ENCODE measurements around the gene ENPP7.

The ENPP7 gene

GRCh38 chr17:79700592-79700991, 30.2 kb upstream of the ENPP7 start:
- Histone ChIP-seq H3K27me3 (ENCODE audit: low read depth, low read length) (no peaks in the 10 kb centered on the region; the same call in 1 of the 2 replicates), H4K20me1 (ENCODE audit: insufficient read depth, low read length) (no peaks in the 10 kb centered on the region), H2AFZ (ENCODE audit: low read depth, low read length) (no peak overlapping the region), H3K36me3 (replicated peaks; ENCODE audit: low read depth, low read length) (no peaks in the 10 kb centered on the region), H3K27ac (ENCODE audit: low read length) (no peak overlapping the region), H3K4me2 (ENCODE audit: low read length) (no peak overlapping the region), H3K9ac (ENCODE audit: low read length) (no peak overlapping the region), H3K4me1 (ENCODE audit: low read length) (peaks cover 18% of the 10 kb centered on the region), H3K4me3 (ENCODE audit: low read length) (no peak overlapping the region), H3K79me2 (ENCODE audit: low read length) (no peaks in the 10 kb centered on the region), H3K9me3 (ENCODE audit: insufficient read depth, low read length) (no peaks in the 10 kb centered on the region)
- TF ChIP-seq CTCF (IDR thresholded peaks at IDR 0.05; ENCODE audit: low read depth, low read length) (no peak), EZH2phosphoT487 (IDR thresholded peaks at IDR 0.05; ENCODE audit: low read depth) (no peak)

- H4K20me1 ChIP-seq (ENCODE audit: insufficient read depth, low read length) = no peaks in the 10 kb centered on the region
- no peak overlapping the region for H3K4me3 ChIP-seq (ENCODE audit: low read length)
- no peaks in the 10 kb centered on the region for H3K9me3 ChIP-seq (ENCODE audit: insufficient read depth, low read length)
- peak; percentile 15 for TF ChIP-seq CTCF (IDR thresholded peaks at IDR 0.05; ENCODE audit: low read depth, low read length)
- no peak for TF ChIP-seq EZH2phosphoT487 (IDR thresholded peaks at IDR 0.05; ENCODE audit: low read depth)
- H3K4me2 ChIP-seq (ENCODE audit: low read length) = no peak overlapping the region
- no peak overlapping the region for H2AFZ ChIP-seq (ENCODE audit: low read depth, low read length)
- no peaks in the 10 kb centered on the region for H3K79me2 ChIP-seq (ENCODE audit: low read length)
- no peak overlapping the region for H3K27ac ChIP-seq (ENCODE audit: low read length)
- H3K27me3 ChIP-seq (ENCODE audit: low read depth, low read length) = no peaks in the 10 kb centered on the region; the same call in 1 of the 2 replicates
- peaks cover 15% of the 10 kb centered on the region for H3K4me1 ChIP-seq (ENCODE audit: low read length)
- H3K36me3 ChIP-seq (replicated peaks; ENCODE audit: low read depth, low read length) = no peaks in the 10 kb centered on the region
- no peak overlapping the region for H3K9ac ChIP-seq (ENCODE audit: low read length)
Measured at GRCh38 chr17:79702034-79702433, 28.7 kb upstream of the ENPP7 start.

GRCh38 chr17:79702550-79703236, 28.1 kb upstream of the ENPP7 start:
- Histone ChIP-seq H3K4me1 (ENCODE audit: low read length) (peaks cover 8% of the 10 kb centered on the region), H4K20me1 (ENCODE audit: insufficient read depth, low read length) (no peaks in the 10 kb centered on the region), H3K27me3 (ENCODE audit: low read depth, low read length) (no peaks in the 10 kb centered on the region; the same call in 1 of the 2 replicates), H3K27ac (ENCODE audit: low read length) (no peak overlapping the region), H2AFZ (ENCODE audit: low read depth, low read length) (no peak overlapping the region), H3K36me3 (replicated peaks; ENCODE audit: low read depth, low read length) (no peaks in the 10 kb centered on the region), H3K9me3 (ENCODE audit: insufficient read depth, low read length) (no peaks in the 10 kb centered on the region), H3K79me2 (ENCODE audit: low read length) (no peaks in the 10 kb centered on the region), H3K9ac (ENCODE audit: low read length) (no peak overlapping the region), H3K4me3 (ENCODE audit: low read length) (no peak overlapping the region), H3K4me2 (ENCODE audit: low read length) (no peak overlapping the region)
- TF ChIP-seq CTCF (IDR thresholded peaks at IDR 0.05; ENCODE audit: low read depth, low read length) = no peak
- TF ChIP-seq EZH2phosphoT487 (IDR thresholded peaks at IDR 0.05; ENCODE audit: low read depth) = no peak

GRCh38 chr17:79704691-79705090, 26.1 kb upstream of the ENPP7 start:
- Histone ChIP-seq H3K4me3 (ENCODE audit: low read length) (no peak overlapping the region), H3K27ac (ENCODE audit: low read length) (no peak overlapping the region), H3K9me3 (ENCODE audit: insufficient read depth, low read length) (no peaks in the 10 kb centered on the region), H3K4me2 (ENCODE audit: low read length) (no peak overlapping the region), H3K9ac (ENCODE audit: low read length) (no peak overlapping the region), H4K20me1 (ENCODE audit: insufficient read depth, low read length) (no peaks in the 10 kb centered on the region), H3K36me3 (replicated peaks; ENCODE audit: low read depth, low read length) (no peaks in the 10 kb centered on the region), H3K4me1 (ENCODE audit: low read length) (no peaks in the 10 kb centered on the region), H3K79me2 (ENCODE audit: low read length) (no peaks in the 10 kb centered on the region), H2AFZ (ENCODE audit: low read depth, low read length) (no peak overlapping the region), H3K27me3 (ENCODE audit: low read depth, low read length) (no peaks in the 10 kb centered on the region)
- TF ChIP-seq EZH2phosphoT487 (IDR thresholded peaks at IDR 0.05; ENCODE audit: low read depth) (no peak), CTCF (IDR thresholded peaks at IDR 0.05; ENCODE audit: low read depth, low read length) (no peak)
